ENCODE results near the gene RAB5B.
A peak's percentile ranks its signal among the peaks of the same experiment; 100 is the strongest.

The RAB5B gene

GRCh38 chr12:56029666-56030293 lies 55.9 kb downstream of the RAB5B start:
- peak; percentile 63 for DNase-seq (ENCODE audit: low read depth)
- peak; percentile 69 for TF ChIP-seq CTCF (IDR thresholded peaks at IDR 0.05; ENCODE audit: insufficient read depth, low read depth, low read length, missing control alignments)
- no peak overlapping the region for H3K4me3 ChIP-seq (ENCODE audit: low read depth, low read length)

- no peak overlapping the region for H3K4me3 ChIP-seq (ENCODE audit: low read depth, low read length)
- no peak for TF ChIP-seq CTCF (IDR thresholded peaks at IDR 0.05; ENCODE audit: insufficient read depth, low read depth, low read length, missing control alignments)
- no peak for DNase-seq (ENCODE audit: low read depth)
Observed at GRCh38 chr12:56031987-56032386, 58.1 kb downstream of the RAB5B start.

GRCh38 chr12:56034586-56035332 lies 60.9 kb downstream of the RAB5B start:
- DNase-seq (ENCODE audit: low read depth) = no peak
- H3K4me3 ChIP-seq (ENCODE audit: low read depth, low read length) = no peak overlapping the region
- no peak for TF ChIP-seq CTCF (IDR thresholded peaks at IDR 0.05; ENCODE audit: insufficient read depth, low read depth, low read length, missing control alignments)

GRCh38 chr12:56037161-56037560 lies 63.3 kb downstream of the RAB5B start:
- TF ChIP-seq CTCF (IDR thresholded peaks at IDR 0.05; ENCODE audit: insufficient read depth, low read depth, low read length, missing control alignments) = no peak
- no peak overlapping the region for H3K4me3 ChIP-seq (ENCODE audit: low read depth, low read length)
- DNase-seq (ENCODE audit: low read depth) = no peak

- H3K4me3 ChIP-seq (ENCODE audit: low read depth, low read length) = no peak overlapping the region
- TF ChIP-seq CTCF (IDR thresholded peaks at IDR 0.05; ENCODE audit: insufficient read depth, low read depth, low read length, missing control alignments) = no peak
- DNase-seq (ENCODE audit: low read depth) = no peak
Observed at GRCh38 chr12:56038022-56038655, 64.3 kb downstream of the RAB5B start.

GRCh38 chr12:56040151-56040550 lies 66.3 kb downstream of the RAB5B start:
- TF ChIP-seq CTCF (IDR thresholded peaks at IDR 0.05; ENCODE audit: insufficient read depth, low read depth, low read length, missing control alignments) = no peak
- no peak overlapping the region for H3K4me3 ChIP-seq (ENCODE audit: low read depth, low read length)
- DNase-seq (ENCODE audit: low read depth) = no peak

Measured in GM12865 (cell line).